GM19452 (cell line): ENCODE results near the gene HDAC4.

Experiments
- ATAC-seq: cut with Tn5 transposase; IDR thresholded peaks from one replicate; pipeline ENCODE4 v1.9.1; 2021; ENCODE audit not compliant: unreplicated experiment

HDAC4 gene

GRCh38 chr2:239429473-239430350 is 28.9 kb upstream of the HDAC4 start:
- no peak for ATAC-seq

DNA sequence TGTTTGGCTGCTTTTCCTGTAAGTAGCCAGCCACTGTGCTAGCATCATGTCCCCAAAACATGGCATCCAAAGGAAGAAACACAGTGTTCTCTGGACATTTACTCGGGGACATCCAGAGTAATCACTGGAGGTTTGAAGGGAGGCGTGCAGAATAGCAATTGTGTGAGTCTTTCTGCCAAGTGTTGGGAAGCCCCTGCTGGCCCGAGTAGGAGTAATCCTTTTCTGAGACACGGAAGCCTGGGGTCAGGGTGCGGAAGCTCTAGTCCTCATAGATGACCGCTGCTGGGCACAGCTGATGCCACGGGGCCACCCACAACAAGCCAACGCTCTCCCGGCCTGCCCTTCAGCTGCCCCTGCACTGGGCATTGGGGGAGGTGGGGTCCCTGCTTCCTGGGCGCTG is 24.8 kb upstream of the HDAC4 start:
- ATAC-seq, result no peak

DNA sequence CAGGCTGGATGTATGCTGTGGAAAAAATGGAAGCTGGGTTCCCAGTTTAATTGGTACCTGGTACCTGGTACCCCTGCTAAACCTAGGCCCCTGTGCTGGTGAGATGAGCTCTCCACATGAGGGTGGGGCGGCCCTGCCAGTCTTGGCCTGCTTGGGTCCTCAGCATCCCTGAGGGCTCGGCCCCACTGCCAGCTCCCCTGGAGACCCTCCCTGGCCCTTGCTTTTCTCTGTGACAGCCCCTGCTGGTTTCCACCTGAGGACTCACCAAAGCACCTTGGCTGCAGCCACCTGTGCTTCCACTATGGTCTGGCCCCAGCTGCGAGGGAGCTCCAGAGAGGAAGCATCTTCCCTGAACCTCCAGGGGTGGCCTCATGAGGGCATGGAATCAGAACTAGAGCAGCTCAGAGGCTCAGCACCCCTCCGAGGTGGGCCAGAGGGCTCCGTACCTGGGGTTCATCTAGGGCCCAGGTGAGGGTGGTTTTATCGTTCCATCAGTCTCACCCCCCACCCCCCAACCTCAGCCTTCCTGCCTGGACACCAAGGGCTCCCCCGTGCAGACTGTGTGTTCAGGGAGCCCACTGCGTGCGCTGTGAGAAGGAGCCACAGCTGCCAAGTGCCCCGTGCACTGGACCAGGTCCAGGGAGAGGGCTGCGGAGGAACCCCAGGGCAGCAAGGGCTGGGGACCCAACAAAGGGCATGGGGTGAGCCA is 23.7 kb upstream of the HDAC4 start:
- ATAC-seq, result no peak

DNA sequence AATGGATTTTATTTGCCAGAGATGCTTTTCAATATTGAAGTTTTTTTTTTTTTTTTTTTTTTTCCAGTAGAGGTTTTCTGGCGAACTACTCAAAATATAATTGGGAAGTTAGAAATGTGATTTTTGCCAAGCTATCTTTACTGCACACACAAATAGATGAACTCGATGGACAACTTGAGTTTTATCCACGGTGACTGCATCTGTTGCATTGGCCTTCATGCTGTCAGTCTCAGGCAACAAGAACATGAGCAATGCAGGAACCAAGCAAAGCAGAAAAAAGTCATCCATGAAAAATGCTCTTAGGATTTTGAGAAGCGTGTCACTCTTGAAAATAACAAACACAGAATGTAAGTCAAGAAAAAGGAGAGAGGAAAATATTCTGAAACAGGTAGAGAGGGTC is 22.7 kb upstream of the HDAC4 start:
- no peak for ATAC-seq

DNA sequence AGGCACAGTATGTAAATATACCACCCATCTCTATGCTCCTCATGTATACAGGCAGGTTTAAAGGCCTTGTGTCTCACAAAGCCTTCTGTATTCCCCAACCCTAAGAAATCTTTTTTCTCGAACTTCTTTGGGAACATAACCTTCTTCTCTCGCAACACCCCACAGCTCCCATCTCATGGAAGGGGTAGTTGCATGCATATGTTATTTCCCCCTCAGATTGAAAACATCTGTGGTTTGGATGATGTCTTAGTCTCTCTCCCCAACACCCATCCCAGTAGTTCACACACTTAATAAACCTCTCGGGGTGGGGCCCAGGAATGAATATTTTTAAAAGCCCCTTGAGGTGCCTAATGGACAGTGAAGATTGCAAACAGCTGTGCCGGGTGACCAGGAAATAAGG is 21.0 kb upstream of the HDAC4 start:
- ATAC-seq, result no peak

DNA sequence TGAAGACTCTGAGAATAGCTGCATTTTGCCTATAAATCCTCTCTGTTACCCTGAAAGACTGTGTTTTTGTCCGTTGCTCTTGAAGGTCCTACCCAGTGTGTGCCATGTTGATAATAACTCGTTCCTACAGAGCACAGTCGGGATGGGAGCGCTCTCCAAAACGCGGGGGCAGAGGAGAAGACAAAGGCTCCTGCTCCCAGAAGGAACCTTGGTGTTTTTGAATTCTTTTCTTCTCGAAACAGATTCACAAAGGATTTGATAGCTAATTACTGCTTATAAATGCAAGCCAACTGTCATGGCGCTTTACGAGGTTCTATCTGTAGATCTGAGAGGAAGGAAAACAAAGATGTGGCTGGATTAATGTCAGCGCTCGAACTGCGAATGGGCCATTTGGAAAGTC is 19.3 kb upstream of the HDAC4 start:
- no peak for ATAC-seq

DNA sequence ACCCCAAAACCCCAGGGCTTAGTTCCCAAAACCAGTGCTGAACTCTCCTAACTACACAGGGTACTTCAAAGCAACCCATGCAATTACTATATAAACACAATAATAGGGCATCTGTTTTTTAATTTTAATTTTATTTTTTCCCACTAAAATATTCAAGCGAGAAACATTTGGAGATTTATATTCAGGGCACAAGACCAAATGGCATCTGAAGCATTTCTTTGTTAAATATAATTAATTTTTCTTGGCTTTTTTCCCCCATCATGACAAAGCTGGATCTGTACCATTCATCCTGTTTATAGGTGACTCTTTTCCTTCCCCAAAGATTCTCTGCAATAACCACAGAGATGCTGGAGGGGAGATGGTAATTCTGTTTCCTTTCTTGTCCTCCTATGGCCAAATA is 18.1 kb upstream of the HDAC4 start:
- no peak for ATAC-seq

- no peak for ATAC-seq
These were observed 12.2 kb upstream of the HDAC4 start for GRCh38 chr2:239412905-239413603.

- ATAC-seq, result no peak
These were observed 10.9 kb upstream of the HDAC4 start for GRCh38 chr2:239411549-239412319.

- ATAC-seq, result no peak
These were observed 10.3 kb upstream of the HDAC4 start for GRCh38 chr2:239411117-239411516.

DNA sequence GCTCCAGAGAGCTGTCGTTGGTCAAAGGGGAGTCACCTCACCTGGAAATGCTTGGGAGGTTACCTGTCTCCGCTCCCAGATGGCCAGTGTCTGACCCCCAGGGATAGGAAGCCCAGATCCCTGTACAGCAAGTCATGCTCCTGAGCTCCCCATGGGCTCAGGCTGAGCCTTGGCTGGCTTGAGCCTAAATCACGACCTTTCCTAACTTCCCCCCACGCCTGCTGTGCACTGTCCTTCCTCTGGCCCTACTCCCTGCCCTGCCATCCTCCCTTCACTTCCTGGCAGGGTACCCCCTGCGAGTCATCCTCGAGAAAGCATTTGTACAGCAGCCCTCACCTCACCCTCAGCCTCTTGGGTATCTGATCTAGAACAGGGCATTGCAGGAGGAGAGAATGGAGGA is 9.2 kb upstream of the HDAC4 start:
- ATAC-seq, result no peak

DNA sequence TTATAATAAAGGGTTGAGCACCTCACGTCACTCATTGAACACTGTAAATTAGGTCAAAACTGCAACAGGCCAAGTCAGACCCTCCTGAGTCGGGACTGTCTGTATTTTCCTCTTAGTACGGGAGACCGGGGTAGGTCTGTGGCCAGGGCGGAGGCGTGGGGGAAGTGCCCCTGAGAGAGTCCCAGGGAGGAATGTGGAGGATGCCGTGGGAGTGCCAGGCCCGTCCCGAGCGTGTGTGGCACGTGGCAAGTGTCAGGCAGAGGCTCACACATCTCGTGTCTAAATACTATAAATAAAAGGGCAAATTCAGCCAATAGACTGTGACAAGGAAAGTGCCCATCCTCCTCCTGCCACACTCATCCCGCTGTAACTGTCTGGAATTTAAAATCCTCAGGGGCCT is 6.3 kb upstream of the HDAC4 start:
- no peak for ATAC-seq

DNA sequence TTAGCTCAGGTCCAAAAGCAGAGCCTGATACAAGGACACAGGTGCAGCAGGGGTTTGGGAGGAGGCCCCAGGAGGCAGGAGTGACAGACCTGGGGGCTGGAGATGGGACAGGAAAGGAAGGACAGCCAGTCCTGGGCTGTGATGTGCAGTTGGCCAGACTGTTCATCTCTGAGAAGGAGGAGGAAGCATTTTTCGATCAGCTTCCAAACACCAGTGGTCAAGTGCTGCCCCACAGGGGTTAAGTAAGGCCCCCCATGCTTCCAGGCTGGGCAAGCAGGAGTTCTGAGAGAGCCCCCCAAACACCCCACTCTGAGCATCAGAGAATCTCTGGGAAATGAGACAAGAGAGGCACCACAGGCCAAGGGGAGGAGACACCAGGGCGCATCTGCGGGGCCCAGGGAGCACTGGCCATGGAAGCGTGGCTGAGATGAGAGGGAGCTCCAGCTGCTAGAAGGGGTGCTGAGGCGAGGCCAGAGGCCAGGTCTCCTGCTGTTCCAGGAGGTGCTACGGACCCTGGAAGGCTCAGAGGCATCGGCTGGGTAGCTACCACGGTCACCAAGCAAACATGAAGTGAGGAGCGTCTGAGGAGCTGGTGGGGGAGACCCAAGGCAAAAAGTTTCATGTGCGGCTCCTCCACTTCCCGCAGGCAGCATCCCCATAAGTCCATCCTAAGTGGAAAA is 5.6 kb upstream of the HDAC4 start:
- ATAC-seq, result no peak

GRCh38 chr2:239405071-239405470 is 4.3 kb upstream of the HDAC4 start:
- ATAC-seq, result no peak

DNA sequence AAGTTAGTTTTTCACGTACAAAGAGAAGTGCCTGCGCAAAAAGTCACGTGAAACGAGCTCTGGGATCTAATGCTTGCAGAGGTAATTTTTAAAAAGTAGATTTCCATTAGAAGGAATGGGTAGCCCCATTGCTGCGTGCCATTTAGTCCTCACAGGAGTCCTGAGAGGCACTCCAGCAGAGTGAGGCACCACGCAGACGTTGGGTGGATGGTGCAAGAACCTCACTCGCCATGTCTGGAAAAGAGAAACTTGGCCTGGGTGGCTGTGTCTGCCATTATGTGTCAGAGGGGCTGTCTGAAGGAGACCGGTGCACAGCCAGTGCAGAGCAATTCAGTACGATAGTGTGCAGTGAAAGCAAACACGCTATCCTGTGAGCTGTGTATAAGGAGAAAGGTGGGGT is 1.8 kb upstream of the HDAC4 start:
- ATAC-seq, result no peak

DNA sequence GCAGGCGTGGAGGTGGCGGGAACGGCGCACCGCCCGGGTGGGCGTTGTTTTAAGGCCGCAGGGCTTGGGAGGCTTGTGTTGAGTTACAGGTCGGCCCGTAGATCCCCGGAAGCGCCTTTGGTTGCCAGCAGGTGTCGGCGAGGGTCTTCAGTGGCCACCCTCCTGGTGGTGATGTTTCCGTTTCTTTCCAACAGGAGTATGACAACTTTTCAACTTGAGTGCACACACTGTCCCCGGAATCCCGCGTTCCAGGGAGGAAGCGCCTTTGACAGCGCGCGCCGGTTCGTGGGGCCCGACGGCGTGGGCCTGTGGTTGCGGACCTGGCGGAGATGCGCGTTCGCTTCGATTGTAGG is 1.0 kb upstream of the HDAC4 start:
- peak; percentile 10 for ATAC-seq

- ATAC-seq, result peak; percentile 91
These were observed 454 bp upstream of the HDAC4 start for GRCh38 chr2:239401067-239401880.

DNA sequence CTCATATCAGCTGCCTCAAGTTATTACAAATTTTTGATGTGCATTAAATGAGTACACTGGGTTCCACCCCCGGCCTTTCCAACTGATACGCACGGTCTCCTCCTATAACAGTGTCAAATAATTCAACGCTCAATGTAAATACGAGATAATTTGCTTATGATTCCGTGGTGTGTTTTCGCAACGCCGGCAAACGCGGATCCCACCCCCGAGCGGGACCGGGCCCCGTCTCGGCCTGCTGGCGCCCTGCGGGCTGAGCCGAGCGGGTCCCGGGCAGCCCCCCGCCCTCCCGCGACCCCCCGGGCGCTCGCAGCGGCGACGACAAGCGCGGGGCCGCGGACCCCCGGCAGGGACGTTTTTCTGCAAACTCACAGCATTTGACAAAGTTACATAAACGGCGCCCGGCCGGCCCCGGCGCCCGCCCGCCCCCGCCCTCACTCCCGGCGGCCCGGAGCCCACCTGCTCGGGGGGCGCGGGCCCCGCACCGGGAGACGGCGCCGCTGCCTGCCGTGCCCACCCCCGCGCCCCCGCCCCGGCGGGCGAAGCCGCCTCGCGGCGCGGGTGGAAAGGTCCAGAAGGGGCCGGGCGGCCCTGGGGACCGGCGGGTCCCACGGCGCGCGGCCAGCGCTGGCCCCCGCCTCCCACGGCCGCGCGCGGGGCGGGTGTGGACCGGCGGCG is 762 bp downstream of the HDAC4 start:
- no peak for ATAC-seq

- ATAC-seq, result no peak
These were observed 1.3 kb downstream of the HDAC4 start for GRCh38 chr2:239399433-239399920.
